Measurements from ENCODE around the gene GOSR2.

GRCh38 chr17:46884552-46884951, 38.4 kb upstream of the GOSR2 start:
- TF ChIP-seq CTCF (conservative IDR thresholded peaks at IDR 0.05 in 1 of 2, IDR thresholded peaks at IDR 0.05 in 1 of 2; ENCODE audit: low read depth in 1 of 2, low read length in 2 of 2), result no peak
- TF ChIP-seq EZH2 (IDR thresholded peaks at IDR 0.05; ENCODE audit: low read length, missing control alignments), result no peak

All from fibroblast of lung (primary cell).